ENCODE data around the gene GAD2.

GAD2 gene

DNA sequence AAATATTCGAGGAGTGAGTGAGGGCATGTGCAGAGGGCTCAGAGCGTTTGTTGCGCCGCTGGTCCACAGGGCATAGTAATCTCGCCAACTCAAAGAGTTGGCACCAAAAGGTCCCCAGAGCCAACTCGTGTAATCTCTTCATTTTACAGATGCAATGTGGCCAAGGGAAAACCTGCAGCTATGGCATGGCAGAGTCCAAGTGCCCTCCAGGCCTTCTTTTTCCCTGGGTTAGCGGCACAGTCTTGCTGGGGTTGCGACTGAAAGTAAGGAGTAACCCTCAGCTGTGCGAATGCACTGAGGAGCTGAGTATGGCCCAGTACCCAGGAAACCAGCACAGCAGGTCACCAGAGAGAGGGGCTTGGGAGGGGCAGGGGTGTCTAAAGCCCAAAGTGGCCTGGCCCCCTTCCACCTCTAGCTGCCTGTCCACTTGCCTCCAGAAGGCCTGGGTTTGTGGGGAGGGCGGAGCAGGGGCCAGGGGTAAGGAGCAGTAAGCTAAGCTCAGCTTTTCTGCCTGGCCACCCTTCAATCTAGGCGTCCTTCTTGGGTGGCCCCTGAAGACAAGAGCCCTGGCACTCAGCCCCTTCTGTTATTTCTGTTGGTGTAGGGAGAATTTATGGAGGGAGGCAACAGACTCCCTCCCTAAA, 3.3 kb upstream of the GAD2 start:
- POLR2A ChIA-PET (ENCODE audit: low non-redundant PET) = no interaction called here
- H3K27ac ChIP-seq = no peak overlapping the region
- TF ChIP-seq, protein P1, sequence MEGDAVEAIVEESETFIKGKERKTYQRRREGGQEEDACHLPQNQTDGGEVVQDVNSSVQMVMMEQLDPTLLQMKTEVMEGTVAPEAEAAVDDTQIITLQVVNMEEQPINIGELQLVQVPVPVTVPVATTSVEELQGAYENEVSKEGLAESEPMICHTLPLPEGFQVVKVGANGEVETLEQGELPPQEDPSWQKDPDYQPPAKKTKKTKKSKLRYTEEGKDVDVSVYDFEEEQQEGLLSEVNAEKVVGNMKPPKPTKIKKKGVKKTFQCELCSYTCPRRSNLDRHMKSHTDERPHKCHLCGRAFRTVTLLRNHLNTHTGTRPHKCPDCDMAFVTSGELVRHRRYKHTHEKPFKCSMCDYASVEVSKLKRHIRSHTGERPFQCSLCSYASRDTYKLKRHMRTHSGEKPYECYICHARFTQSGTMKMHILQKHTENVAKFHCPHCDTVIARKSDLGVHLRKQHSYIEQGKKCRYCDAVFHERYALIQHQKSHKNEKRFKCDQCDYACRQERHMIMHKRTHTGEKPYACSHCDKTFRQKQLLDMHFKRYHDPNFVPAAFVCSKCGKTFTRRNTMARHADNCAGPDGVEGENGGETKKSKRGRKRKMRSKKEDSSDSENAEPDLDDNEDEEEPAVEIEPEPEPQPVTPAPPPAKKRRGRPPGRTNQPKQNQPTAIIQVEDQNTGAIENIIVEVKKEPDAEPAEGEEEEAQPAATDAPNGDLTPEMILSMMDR (conservative IDR thresholded peaks at IDR 0.05; ENCODE audit: low read depth) = no peak
- DNase-seq (ENCODE audit: low spot score) = no peak
- CTCF ChIA-PET = interaction anchor here (0.5 kb wide), 1 partner anchor 31 kb away, joined by 3 read pairs; no protein-coding TSS in a partner anchor

DNA sequence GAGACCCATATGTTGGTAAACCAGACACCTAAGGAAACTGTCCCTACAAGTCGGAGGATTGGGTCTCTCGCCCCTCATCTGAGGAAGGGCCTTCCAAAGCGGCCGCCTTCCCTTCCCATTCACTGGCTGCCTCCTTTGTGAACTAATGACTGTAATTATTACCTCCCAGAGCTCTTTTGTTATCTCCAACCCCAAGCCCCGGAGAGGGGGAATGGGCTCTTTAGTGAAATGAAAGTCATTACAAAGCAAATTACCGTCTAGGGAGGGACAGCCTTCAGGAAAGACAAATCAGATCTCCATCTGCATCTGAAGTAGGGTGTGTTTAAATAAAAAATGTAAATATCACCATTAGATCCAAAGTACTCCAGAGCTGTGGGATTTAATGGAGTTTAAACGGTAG, 2.6 kb upstream of the GAD2 start:
- POLR2A ChIA-PET (ENCODE audit: low non-redundant PET) = no interaction called here

GRCh38 chr10:26214551-26215395, 1.8 kb upstream of the GAD2 start:
- ChIA-PET CTCF (no interaction called here), POLR2A (ENCODE audit: low non-redundant PET) (no interaction called here)
- no peak for DNase-seq (ENCODE audit: low spot score)
- TF ChIP-seq, protein P1 (conservative IDR thresholded peaks at IDR 0.05; ENCODE audit: low read depth) = no peak
- H3K27ac ChIP-seq = no peak overlapping the region

More for the DNA sequence above, 2.6 kb upstream of the GAD2 start:
- CTCF ChIA-PET = interaction anchor here (0.6 kb wide), 1 partner anchor 358 kb away, joined by 3 read pairs; no protein-coding TSS in a partner anchor
- TF ChIP-seq, protein P1 (conservative IDR thresholded peaks at IDR 0.05; ENCODE audit: low read depth) = no peak
- no peak overlapping the region for H3K27ac ChIP-seq
- DNase-seq (ENCODE audit: low spot score) = no peak

DNA sequence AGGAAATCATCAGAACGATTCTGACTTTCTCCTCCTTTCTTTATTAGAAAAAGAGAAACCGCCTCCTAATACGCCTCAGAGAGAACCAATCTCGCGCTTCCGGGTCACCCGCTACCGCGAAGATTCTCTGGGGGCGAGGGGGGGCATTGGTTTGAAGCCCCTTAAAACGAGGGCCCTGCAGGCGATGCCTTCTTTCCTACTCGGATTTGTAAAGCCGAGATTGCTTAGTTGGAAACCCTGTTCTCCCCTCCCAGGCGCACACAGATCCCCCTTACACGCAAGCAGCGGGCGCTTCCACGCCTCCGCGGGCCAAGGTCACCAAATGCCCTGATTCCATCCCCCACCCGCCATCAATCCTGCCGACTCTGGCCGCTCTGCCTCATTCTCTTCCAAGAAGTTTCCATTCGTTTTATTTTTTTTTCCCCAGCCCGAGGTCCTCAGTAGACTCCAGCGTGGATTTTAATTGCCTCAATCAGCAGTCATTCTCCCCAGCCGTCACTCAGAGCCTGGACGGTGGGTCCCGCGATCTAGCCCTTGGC, 1.1 kb upstream of the GAD2 start:
- TF ChIP-seq, protein P1 (conservative IDR thresholded peaks at IDR 0.05; ENCODE audit: low read depth) = no peak

GRCh38 chr10:26215935-26216584, 514 bp upstream of the GAD2 start:
- DNase-seq (ENCODE audit: low spot score) = peak; percentile 49
- POLR2A ChIA-PET (ENCODE audit: low non-redundant PET) = no interaction called here
- CTCF ChIA-PET = interaction anchor here (0.5 to 0.6 kb wide), 3 partner anchors 33 to 886 kb away, joined by 3 to 4 read pairs (median 3); no protein-coding TSS in a partner anchor

More for the DNA sequence above, 1.1 kb upstream of the GAD2 start:
- no peak overlapping the region for H3K27ac ChIP-seq
- ChIA-PET POLR2A (ENCODE audit: low non-redundant PET) (no interaction called here), CTCF (no interaction called here)
- DNase-seq (ENCODE audit: low spot score) = no peak

More at GRCh38 chr10:26215935-26216584, 514 bp upstream of the GAD2 start:
- no peak overlapping the region for H3K27ac ChIP-seq
- TF ChIP-seq, protein P1 (conservative IDR thresholded peaks at IDR 0.05; ENCODE audit: low read depth) = no peak
